Measurements from ENCODE around the gene BEND5.

Gene BEND5

GRCh38 chr1:48710915-48711314 lies 65.8 kb downstream of the BEND5 start:
- Histone ChIP-seq H3K4me3 (no peak overlapping the region), H3K9me3 (ENCODE audit: low read depth, low read length) (no peaks in the 10 kb centered on the region), H3K9ac (ENCODE audit: insufficient read length) (no peak overlapping the region), H3K27ac (no peak overlapping the region), H3K36me3 (ENCODE audit: insufficient read depth, low read length) (no peaks in the 10 kb centered on the region)
- TF ChIP-seq FOXP2 (optimal IDR thresholded peaks at IDR 0.05; ENCODE audit: control extremely low read depth, extremely low read length, insufficient read depth), result no peak
- no peak for TF ChIP-seq EZH2 (IDR thresholded peaks at IDR 0.05)
- no peak for TF ChIP-seq POLR2AphosphoS5 (IDR thresholded peaks at IDR 0.05; ENCODE audit: borderline replicate concordance, low read depth, low read length)
- no peak for DNase-seq (ENCODE audit: low read depth, low spot score)

DNA sequence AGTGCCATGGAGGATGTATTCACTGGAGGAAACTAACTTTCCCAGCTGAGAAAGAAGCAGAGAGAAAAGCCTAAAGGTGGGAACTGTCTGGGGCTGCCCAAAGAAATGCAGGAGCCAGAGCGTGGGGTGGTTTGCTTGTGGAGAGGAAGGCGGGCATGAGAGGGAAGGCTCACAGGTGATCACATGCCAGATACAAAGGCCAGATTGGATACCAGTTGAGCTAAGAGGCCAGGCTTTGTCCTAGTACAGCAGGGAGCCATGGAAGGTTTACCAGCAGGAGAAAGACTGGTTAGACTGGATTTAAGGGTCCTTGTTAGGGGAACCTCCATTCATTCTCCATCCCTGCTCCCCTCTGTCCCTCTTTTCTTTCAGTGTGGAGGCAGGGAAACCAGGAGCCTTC lies 66.4 kb downstream of the BEND5 start:
- Histone ChIP-seq H3K27ac (no peak overlapping the region), H3K9ac (ENCODE audit: insufficient read length) (no peak overlapping the region), H3K9me3 (ENCODE audit: low read depth, low read length) (no peaks in the 10 kb centered on the region), H3K4me3 (no peak overlapping the region), H3K36me3 (ENCODE audit: insufficient read depth, low read length) (no peaks in the 10 kb centered on the region)
- no peak for DNase-seq (ENCODE audit: low read depth, low spot score)
- TF ChIP-seq EZH2 (IDR thresholded peaks at IDR 0.05) (no peak), FOXP2 (optimal IDR thresholded peaks at IDR 0.05; ENCODE audit: control extremely low read depth, extremely low read length, insufficient read depth) (no peak), POLR2AphosphoS5 (IDR thresholded peaks at IDR 0.05; ENCODE audit: borderline replicate concordance, low read depth, low read length) (no peak)

GRCh38 chr1:48704736-48705135 lies 72.0 kb downstream of the BEND5 start:
- no peak for DNase-seq (ENCODE audit: low read depth, low spot score)
- no peaks in the 10 kb centered on the region for H3K36me3 ChIP-seq (ENCODE audit: insufficient read depth, low read length)

GRCh38 chr1:48701445-48701844 lies 75.2 kb downstream of the BEND5 start:
- Histone ChIP-seq H3K9ac (ENCODE audit: insufficient read length) (no peak overlapping the region), H3K36me3 (ENCODE audit: insufficient read depth, low read length) (no peaks in the 10 kb centered on the region), H3K27ac (no peak overlapping the region), H3K4me3 (no peak overlapping the region), H3K9me3 (ENCODE audit: low read depth, low read length) (no peaks in the 10 kb centered on the region)
- TF ChIP-seq POLR2AphosphoS5 (IDR thresholded peaks at IDR 0.05; ENCODE audit: borderline replicate concordance, low read depth, low read length), result no peak
- no peak for TF ChIP-seq FOXP2 (optimal IDR thresholded peaks at IDR 0.05; ENCODE audit: control extremely low read depth, extremely low read length, insufficient read depth)
- DNase-seq (ENCODE audit: low read depth, low spot score), result no peak

More at GRCh38 chr1:48704736-48705135, 72.0 kb downstream of the BEND5 start:
- H3K4me3 ChIP-seq, result no peak overlapping the region
- H3K9ac ChIP-seq (ENCODE audit: insufficient read length), result no peak overlapping the region
- no peaks in the 10 kb centered on the region for H3K9me3 ChIP-seq (ENCODE audit: low read depth, low read length)
- TF ChIP-seq FOXP2 (optimal IDR thresholded peaks at IDR 0.05; ENCODE audit: control extremely low read depth, extremely low read length, insufficient read depth) (no peak), EZH2 (IDR thresholded peaks at IDR 0.05) (no peak), POLR2AphosphoS5 (IDR thresholded peaks at IDR 0.05; ENCODE audit: borderline replicate concordance, low read depth, low read length) (no peak)
- H3K27ac ChIP-seq, result no peak overlapping the region

GRCh38 chr1:48697066-48697707 lies 79.5 kb downstream of the BEND5 start:
- H3K36me3 ChIP-seq (ENCODE audit: insufficient read depth, low read length), result no peaks in the 10 kb centered on the region
- no peak overlapping the region for H3K27ac ChIP-seq
- TF ChIP-seq FOXP2 (optimal IDR thresholded peaks at IDR 0.05; ENCODE audit: control extremely low read depth, extremely low read length, insufficient read depth), result no peak
- no peak for TF ChIP-seq POLR2AphosphoS5 (IDR thresholded peaks at IDR 0.05; ENCODE audit: borderline replicate concordance, low read depth, low read length)
- TF ChIP-seq EZH2 (IDR thresholded peaks at IDR 0.05), result no peak
- no peak for DNase-seq (ENCODE audit: low read depth, low spot score)
- no peaks in the 10 kb centered on the region for H3K9me3 ChIP-seq (ENCODE audit: low read depth, low read length)
- H3K9ac ChIP-seq (ENCODE audit: insufficient read length), result no peak overlapping the region
- no peak overlapping the region for H3K4me3 ChIP-seq

GRCh38 chr1:48695161-48695560 lies 81.5 kb downstream of the BEND5 start:
- TF ChIP-seq FOXP2 (optimal IDR thresholded peaks at IDR 0.05; ENCODE audit: control extremely low read depth, extremely low read length, insufficient read depth) (no peak), EZH2 (IDR thresholded peaks at IDR 0.05) (no peak), POLR2AphosphoS5 (IDR thresholded peaks at IDR 0.05; ENCODE audit: borderline replicate concordance, low read depth, low read length) (no peak)
- H3K4me3 ChIP-seq, result no peak overlapping the region

GRCh38 chr1:48693674-48694320 lies 82.9 kb downstream of the BEND5 start:
- Histone ChIP-seq H3K27ac (no peak overlapping the region), H3K4me3 (no peak overlapping the region), H3K9me3 (ENCODE audit: low read depth, low read length) (no peaks in the 10 kb centered on the region), H3K36me3 (ENCODE audit: insufficient read depth, low read length) (no peaks in the 10 kb centered on the region), H3K9ac (ENCODE audit: insufficient read length) (no peak overlapping the region)
- DNase-seq (ENCODE audit: low read depth, low spot score), result no peak
- TF ChIP-seq POLR2AphosphoS5 (IDR thresholded peaks at IDR 0.05; ENCODE audit: borderline replicate concordance, low read depth, low read length) (no peak), FOXP2 (optimal IDR thresholded peaks at IDR 0.05; ENCODE audit: control extremely low read depth, extremely low read length, insufficient read depth) (no peak), EZH2 (IDR thresholded peaks at IDR 0.05) (no peak)

More at GRCh38 chr1:48695161-48695560, 81.5 kb downstream of the BEND5 start:
- no peak for DNase-seq (ENCODE audit: low read depth, low spot score)
- H3K9me3 ChIP-seq (ENCODE audit: low read depth, low read length), result no peaks in the 10 kb centered on the region
- no peaks in the 10 kb centered on the region for H3K36me3 ChIP-seq (ENCODE audit: insufficient read depth, low read length)
- H3K27ac ChIP-seq, result no peak overlapping the region
- H3K9ac ChIP-seq (ENCODE audit: insufficient read length), result no peak overlapping the region

- Histone ChIP-seq H3K27ac (no peak overlapping the region), H3K9me3 (ENCODE audit: low read depth, low read length) (no peaks in the 10 kb centered on the region), H3K9ac (ENCODE audit: insufficient read length) (no peak overlapping the region), H3K4me3 (no peak overlapping the region), H3K36me3 (ENCODE audit: insufficient read depth, low read length) (no peaks in the 10 kb centered on the region)
- TF ChIP-seq POLR2AphosphoS5 (IDR thresholded peaks at IDR 0.05; ENCODE audit: borderline replicate concordance, low read depth, low read length) (no peak), EZH2 (IDR thresholded peaks at IDR 0.05) (no peak), FOXP2 (optimal IDR thresholded peaks at IDR 0.05; ENCODE audit: control extremely low read depth, extremely low read length, insufficient read depth) (no peak)
- DNase-seq (ENCODE audit: low read depth, low spot score), result no peak
Measured at GRCh38 chr1:48693180-48693579, 83.5 kb downstream of the BEND5 start.

Data from SK-N-MC (cell line).